ENCODE measurements around the gene MGAT4A.
"Not testable (repeated sequence)": the region's sequence is repeated elsewhere in the genome, so short reads cannot be mapped to it uniquely, and the experiment has no call there.

The MGAT4A gene

GRCh38 chr2:98692090-98693054 lies 38.6 kb downstream of the MGAT4A start:
- Mint-ChIP-seq H3K4me3 (peak overlapping the region; percentile 56), H3K27me3 (no peaks in the 10 kb centered on the region), H3K36me3 (ENCODE audit: low read depth) (peaks cover 10% of the 10 kb centered on the region), H3K4me1 (ENCODE audit: low read depth) (peaks cover 86% of the 10 kb centered on the region), H3K27ac (peak overlapping the region; percentile 89), H3K9me3 (no peaks in the 10 kb centered on the region)
- no peak for DNase-seq

- no peak for DNase-seq
- H3K4me3 Mint-ChIP-seq: no peak overlapping the region
- peaks cover 86% of the 10 kb centered on the region for H3K4me1 Mint-ChIP-seq (ENCODE audit: low read depth)
- H3K9me3 Mint-ChIP-seq: no peaks in the 10 kb centered on the region
- H3K27ac Mint-ChIP-seq: peak overlapping the region; percentile 87
- peaks cover 10% of the 10 kb centered on the region for H3K36me3 Mint-ChIP-seq (ENCODE audit: low read depth)
- H3K27me3 Mint-ChIP-seq: no peaks in the 10 kb centered on the region
These were observed 39.6 kb downstream of the MGAT4A start for GRCh38 chr2:98691303-98691702.

GRCh38 chr2:98685930-98686887 lies 44.7 kb downstream of the MGAT4A start:
- peaks cover 28% of the 10 kb centered on the region for H3K36me3 Mint-ChIP-seq (ENCODE audit: low read depth)
- H3K27ac Mint-ChIP-seq: peak overlapping the region; percentile 72
- H3K27me3 Mint-ChIP-seq: no peaks in the 10 kb centered on the region
- peaks cover 85% of the 10 kb centered on the region for H3K4me1 Mint-ChIP-seq (ENCODE audit: low read depth)
- no peak for DNase-seq
- H3K9me3 Mint-ChIP-seq: peaks cover 8% of the 10 kb centered on the region
- H3K4me3 Mint-ChIP-seq: no peak overlapping the region

GRCh38 chr2:98683728-98684127 lies 47.2 kb downstream of the MGAT4A start:
- Mint-ChIP-seq H3K27me3 (no peaks in the 10 kb centered on the region), H3K4me1 (ENCODE audit: low read depth) (peaks cover 77% of the 10 kb centered on the region), H3K27ac (peak overlapping the region; percentile 31), H3K4me3 (no peak overlapping the region), H3K36me3 (ENCODE audit: low read depth) (peaks cover 31% of the 10 kb centered on the region), H3K9me3 (peaks cover 14% of the 10 kb centered on the region)
- DNase-seq: no peak

GRCh38 chr2:98676742-98677141 lies 54.2 kb downstream of the MGAT4A start:
- Mint-ChIP-seq H3K36me3 (ENCODE audit: low read depth) (peaks cover 64% of the 10 kb centered on the region), H3K4me1 (ENCODE audit: low read depth) (peaks cover 53% of the 10 kb centered on the region), H3K9me3 (peaks cover 11% of the 10 kb centered on the region), H3K27ac (peak overlapping the region; percentile 19), H3K27me3 (no peaks in the 10 kb centered on the region), H3K4me3 (no peak overlapping the region)
- DNase-seq: no peak

- H3K4me3 Mint-ChIP-seq: no peak overlapping the region
- H3K9me3 Mint-ChIP-seq: peaks cover 16% of the 10 kb centered on the region
- peak overlapping the region; percentile 64 for H3K27ac Mint-ChIP-seq
- DNase-seq: no peak
- peaks cover 58% of the 10 kb centered on the region for H3K4me1 Mint-ChIP-seq (ENCODE audit: low read depth)
- H3K27me3 Mint-ChIP-seq: no peaks in the 10 kb centered on the region
- H3K36me3 Mint-ChIP-seq (ENCODE audit: low read depth): peaks cover 73% of the 10 kb centered on the region
These were observed 56.5 kb downstream of the MGAT4A start for GRCh38 chr2:98674233-98674964.

- H3K4me1 Mint-ChIP-seq (ENCODE audit: low read depth): peaks cover 72% of the 10 kb centered on the region
- peaks cover 32% of the 10 kb centered on the region for H3K9me3 Mint-ChIP-seq
- DNase-seq: no peak
- H3K4me3 Mint-ChIP-seq: no peak overlapping the region
- H3K27ac Mint-ChIP-seq: peak overlapping the region; percentile 24
- no peaks in the 10 kb centered on the region for H3K27me3 Mint-ChIP-seq
- H3K36me3 Mint-ChIP-seq (ENCODE audit: low read depth): peaks cover 88% of the 10 kb centered on the region
These were observed 61.3 kb downstream of the MGAT4A start for GRCh38 chr2:98669675-98670074.

- Mint-ChIP-seq H3K4me3 (no peak overlapping the region), H3K36me3 (ENCODE audit: low read depth) (peaks cover 65% of the 10 kb centered on the region), H3K4me1 (ENCODE audit: low read depth) (peaks cover 74% of the 10 kb centered on the region), H3K27me3 (no peaks in the 10 kb centered on the region), H3K27ac (peak overlapping the region; percentile 94), H3K9me3 (peaks cover 20% of the 10 kb centered on the region)
- no peak for DNase-seq
These were observed 65.3 kb downstream of the MGAT4A start for GRCh38 chr2:98665677-98666076.

GRCh38 chr2:98664323-98664722 lies 66.6 kb downstream of the MGAT4A start:
- DNase-seq: no peak
- Mint-ChIP-seq H3K27ac (peak overlapping the region; percentile 94), H3K9me3 (peaks cover 19% of the 10 kb centered on the region), H3K4me1 (ENCODE audit: low read depth) (peaks cover 75% of the 10 kb centered on the region), H3K27me3 (no peaks in the 10 kb centered on the region), H3K36me3 (ENCODE audit: low read depth) (peaks cover 66% of the 10 kb centered on the region), H3K4me3 (peak overlapping the region; percentile 77)

GRCh38 chr2:98663511-98664090 lies 67.3 kb downstream of the MGAT4A start:
- Mint-ChIP-seq H3K36me3 (ENCODE audit: low read depth) (peaks cover 64% of the 10 kb centered on the region), H3K27ac (peak overlapping the region; percentile 94), H3K4me1 (ENCODE audit: low read depth) (peaks cover 76% of the 10 kb centered on the region), H3K9me3 (peaks cover 19% of the 10 kb centered on the region), H3K4me3 (peak overlapping the region; percentile 77), H3K27me3 (no peaks in the 10 kb centered on the region)
- no peak for DNase-seq

GRCh38 chr2:98659491-98659840 lies 71.5 kb downstream of the MGAT4A start:
- Mint-ChIP-seq H3K4me1 (ENCODE audit: low read depth) (peaks cover 80% of the 10 kb centered on the region), H3K36me3 (ENCODE audit: low read depth) (peaks cover 38% of the 10 kb centered on the region), H3K27ac (peak overlapping the region; percentile 96), H3K4me3 (peak overlapping the region; percentile 78)
- H3K9me3 Mint-ChIP-seq, H3K27me3 Mint-ChIP-seq, DNase-seq: not testable (repeated sequence)

GRCh38 chr2:98658816-98659490 lies 72.0 kb downstream of the MGAT4A start:
- peaks cover 41% of the 10 kb centered on the region for H3K36me3 Mint-ChIP-seq (ENCODE audit: low read depth)
- H3K4me1 Mint-ChIP-seq (ENCODE audit: low read depth): peaks cover 82% of the 10 kb centered on the region
- no peaks in the 10 kb centered on the region for H3K27me3 Mint-ChIP-seq
- H3K9me3 Mint-ChIP-seq: peaks cover 2% of the 10 kb centered on the region
- peak; percentile 70 for DNase-seq
- H3K27ac Mint-ChIP-seq: peak overlapping the region; percentile 96
- peak overlapping the region; percentile 78 for H3K4me3 Mint-ChIP-seq

GRCh38 chr2:98656800-98657199 lies 74.1 kb downstream of the MGAT4A start:
- Mint-ChIP-seq H3K4me1 (ENCODE audit: low read depth) (peaks cover 85% of the 10 kb centered on the region), H3K9me3 (peaks cover 2% of the 10 kb centered on the region), H3K27me3 (no peaks in the 10 kb centered on the region), H3K4me3 (peak overlapping the region; percentile 56), H3K27ac (peak overlapping the region; percentile 86), H3K36me3 (ENCODE audit: low read depth) (peaks cover 47% of the 10 kb centered on the region)
- no peak for DNase-seq
